GM12891 (cell line): Measurements from ENCODE around the gene QRFPR.

Experiments
- POLR2A ChIP-seq: IDR thresholded peaks from 2 replicates; pipeline ENCODE4 v1.6.1; 2011; ENCODE audit warnings: low read depth, low read length, control low read depth
- POLR2AphosphoS5 ChIP-seq: IDR thresholded peaks from 2 replicates; pipeline ENCODE4 v1.6.1; 2011; ENCODE audit warnings: low read depth, low read length, control low read depth
- SPI1 ChIP-seq: IDR thresholded peaks from 2 replicates; pipeline ENCODE4 v1.6.1; 2011; ENCODE audit warnings: low read depth, low read length, control low read depth
- TAF1 ChIP-seq: IDR thresholded peaks from 2 replicates; pipeline ENCODE4 v1.6.1; 2011; ENCODE audit warnings: low read depth, low read length, control low read depth

DNA sequence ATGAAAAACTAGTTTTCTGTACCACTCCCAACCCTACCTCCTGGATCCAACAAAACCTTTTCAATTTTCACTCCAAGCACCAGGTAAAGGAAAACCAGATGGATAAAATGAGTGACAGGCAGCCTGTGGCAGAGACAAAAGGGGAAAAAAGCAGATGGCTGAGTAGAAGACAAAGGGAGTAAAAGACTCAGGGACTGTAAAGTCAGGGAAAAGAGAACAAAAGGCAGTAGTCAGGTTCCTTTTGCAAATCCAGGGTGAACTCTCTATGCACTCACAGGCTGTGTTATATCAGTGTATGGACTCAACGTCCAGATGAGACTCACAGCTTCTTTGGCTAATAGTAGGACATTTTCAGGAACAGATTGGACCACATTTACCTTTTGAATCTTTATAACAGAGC, 54.2 kb downstream of the QRFPR start:
- no peak for TF ChIP-seq POLR2A
- TF ChIP-seq POLR2AphosphoS5, result no peak
- TF ChIP-seq SPI1, result no peak
- no peak for TF ChIP-seq TAF1
